HG02885 (cell line): ENCODE measurements around the gene HES3.

Experiments used
- ATAC-seq: cut with Tn5 transposase; IDR thresholded peaks from one replicate; pipeline ENCODE4 v1.9.1; 2021; ENCODE audit warnings: mild to moderate bottlenecking; ENCODE audit not compliant: unreplicated experiment, poor library complexity

HES3 gene

DNA sequence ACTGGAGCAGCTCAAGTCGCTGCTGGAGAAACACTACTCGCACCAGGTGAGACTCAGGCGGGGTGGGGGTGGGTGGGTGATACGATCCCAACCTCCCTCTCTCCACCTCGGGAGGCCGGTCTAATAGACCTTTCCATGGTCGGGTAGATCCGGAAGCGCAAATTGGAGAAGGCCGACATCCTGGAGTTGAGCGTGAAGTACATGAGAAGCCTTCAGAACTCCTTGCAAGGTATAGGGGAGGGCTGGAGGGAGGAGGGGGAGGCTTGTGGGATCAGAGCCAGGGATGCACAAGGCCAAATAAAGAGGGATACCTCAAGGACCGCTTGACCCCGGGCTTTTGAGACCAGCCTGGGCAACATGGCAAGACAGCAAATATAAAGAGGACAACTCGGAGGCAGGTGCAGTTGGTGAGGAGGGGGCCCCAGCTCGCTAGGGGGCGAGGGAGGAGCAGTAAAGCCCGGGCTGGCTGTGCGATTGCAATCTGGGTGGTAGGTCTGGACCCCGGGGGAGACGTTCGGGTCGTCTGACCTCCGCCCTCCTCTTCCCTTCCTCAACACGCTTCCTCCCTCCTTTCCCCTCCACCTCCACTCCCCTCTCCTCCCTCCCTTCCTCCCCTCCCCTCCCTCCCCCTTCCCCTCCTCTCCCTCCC lies 546 bp downstream of the HES3 start:
- ATAC-seq = no peak

- ATAC-seq = no peak
Measured at GRCh38 chr1:6245086-6245868, 1.3 kb downstream of the HES3 start.

- no peak for ATAC-seq
Measured at GRCh38 chr1:6245869-6246496, 2.0 kb downstream of the HES3 start.

DNA sequence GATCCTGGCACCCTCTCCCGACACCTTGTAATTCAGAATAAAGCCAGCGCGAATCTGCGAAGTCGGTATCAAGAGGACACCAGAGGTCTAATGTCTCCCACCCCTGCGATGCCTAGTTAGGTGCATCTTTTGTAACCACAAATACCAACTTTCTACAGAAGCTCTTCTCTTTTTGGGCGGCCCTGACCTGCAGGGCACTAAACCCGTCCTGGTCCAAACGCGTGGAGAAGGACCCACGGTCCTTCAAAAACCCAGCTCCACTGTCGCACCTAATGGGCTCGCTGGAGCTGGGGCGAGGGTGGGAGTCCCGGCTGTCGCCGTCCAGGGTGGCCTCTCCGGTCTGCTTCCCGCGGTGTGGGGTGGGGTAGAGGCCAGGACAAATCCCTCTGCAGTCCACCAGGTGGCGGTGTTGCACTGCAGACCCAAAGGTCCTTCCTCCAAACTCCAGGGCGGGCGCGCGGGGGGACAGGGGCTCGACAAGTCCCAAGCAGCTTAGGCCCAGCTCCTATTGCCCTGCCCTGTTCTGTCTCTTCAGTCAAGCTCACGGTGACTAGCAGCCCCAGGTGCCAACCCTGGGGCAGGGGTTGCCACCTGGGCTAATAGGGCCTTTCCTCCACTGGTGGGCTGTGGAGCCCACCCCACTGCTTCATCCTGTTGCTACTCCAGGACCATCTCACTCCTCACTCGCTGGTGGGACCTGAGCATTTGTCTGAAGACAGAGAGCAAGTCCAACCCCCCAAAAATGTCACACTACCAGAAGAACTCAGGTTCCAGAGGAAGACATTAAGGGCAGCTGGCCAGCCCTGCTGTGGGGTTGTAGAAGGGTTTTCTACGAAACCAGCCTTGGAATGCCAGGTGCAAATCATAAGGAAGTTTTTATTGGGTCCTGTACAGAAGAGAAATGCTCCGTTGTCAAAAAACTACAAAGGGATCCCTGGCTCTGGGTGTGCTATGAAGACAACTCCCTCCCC lies 2.8 kb downstream of the HES3 start:
- ATAC-seq = peak; percentile 44

- ATAC-seq = no peak
Measured at GRCh38 chr1:6247651-6248050, 3.7 kb downstream of the HES3 start.

DNA sequence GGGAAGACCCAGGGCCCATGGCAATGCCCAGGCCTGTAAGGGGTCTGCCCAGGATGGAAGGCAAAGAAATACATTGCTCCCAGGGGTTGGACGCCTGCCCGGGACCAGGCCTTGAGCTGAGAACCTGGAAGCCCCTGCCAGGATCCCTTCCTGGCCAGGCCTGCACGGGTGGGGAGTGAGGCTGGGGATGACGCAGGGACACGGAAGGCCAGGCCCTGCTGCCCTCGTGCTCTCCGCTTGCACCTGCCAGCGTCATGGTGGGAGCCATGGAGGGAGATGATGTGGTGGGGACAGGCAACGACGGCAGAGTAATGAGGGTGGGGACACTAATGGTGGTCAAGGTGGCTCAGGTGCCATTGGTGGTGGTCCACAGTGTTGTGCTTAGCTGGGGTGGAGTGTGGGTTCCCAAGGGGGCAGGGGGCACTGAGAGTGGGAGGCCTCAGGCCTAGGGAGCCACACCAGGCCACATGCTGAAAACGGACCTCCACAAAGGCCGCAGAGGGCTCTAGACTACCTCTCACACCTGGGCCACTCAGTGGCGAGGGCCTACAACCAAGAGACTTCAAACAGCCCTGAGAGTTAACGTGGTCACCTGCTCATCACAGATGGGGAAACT lies 4.3 kb downstream of the HES3 start:
- no peak for ATAC-seq

DNA sequence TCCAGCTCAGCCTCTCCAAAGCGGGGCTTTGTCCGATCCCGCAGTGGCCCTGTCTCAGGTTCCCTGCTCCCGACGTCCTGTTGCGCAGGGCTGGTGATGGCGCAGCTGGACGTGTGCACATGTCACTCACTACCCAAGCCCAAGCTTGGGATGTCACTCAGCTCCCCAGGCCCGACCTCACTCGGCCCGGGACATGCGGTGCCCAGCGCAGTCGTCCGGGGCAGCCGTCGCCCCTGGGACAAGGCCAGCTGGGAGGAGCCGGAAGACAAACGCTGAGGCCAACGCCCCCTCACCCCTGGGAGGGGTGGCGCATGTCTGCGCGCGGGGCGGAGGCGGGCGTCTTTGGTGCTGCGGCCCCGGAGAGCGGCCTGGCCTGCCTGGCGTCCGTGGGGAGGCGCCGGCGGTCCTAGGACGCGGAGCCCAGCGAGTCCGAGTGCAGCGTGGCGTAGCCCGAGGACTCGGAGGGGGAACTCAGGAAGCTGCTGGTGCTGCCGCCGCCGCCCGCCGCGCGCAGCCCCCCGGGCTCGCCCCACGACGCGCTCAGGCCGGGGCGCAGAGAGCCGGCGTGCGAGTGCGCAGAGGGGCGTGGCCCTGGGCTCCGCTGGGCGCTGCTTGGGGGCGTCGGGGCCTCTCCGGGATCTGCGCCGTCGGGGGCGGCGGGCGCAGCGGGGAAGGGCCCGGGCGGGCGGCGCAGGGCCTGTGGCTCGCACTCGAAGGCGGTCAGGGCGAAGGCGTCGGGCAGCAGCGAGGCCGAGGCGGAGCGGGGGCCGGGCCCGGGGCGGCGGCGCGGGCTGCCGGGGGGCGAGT lies 5.2 kb downstream of the HES3 start:
- ATAC-seq = no peak

DNA sequence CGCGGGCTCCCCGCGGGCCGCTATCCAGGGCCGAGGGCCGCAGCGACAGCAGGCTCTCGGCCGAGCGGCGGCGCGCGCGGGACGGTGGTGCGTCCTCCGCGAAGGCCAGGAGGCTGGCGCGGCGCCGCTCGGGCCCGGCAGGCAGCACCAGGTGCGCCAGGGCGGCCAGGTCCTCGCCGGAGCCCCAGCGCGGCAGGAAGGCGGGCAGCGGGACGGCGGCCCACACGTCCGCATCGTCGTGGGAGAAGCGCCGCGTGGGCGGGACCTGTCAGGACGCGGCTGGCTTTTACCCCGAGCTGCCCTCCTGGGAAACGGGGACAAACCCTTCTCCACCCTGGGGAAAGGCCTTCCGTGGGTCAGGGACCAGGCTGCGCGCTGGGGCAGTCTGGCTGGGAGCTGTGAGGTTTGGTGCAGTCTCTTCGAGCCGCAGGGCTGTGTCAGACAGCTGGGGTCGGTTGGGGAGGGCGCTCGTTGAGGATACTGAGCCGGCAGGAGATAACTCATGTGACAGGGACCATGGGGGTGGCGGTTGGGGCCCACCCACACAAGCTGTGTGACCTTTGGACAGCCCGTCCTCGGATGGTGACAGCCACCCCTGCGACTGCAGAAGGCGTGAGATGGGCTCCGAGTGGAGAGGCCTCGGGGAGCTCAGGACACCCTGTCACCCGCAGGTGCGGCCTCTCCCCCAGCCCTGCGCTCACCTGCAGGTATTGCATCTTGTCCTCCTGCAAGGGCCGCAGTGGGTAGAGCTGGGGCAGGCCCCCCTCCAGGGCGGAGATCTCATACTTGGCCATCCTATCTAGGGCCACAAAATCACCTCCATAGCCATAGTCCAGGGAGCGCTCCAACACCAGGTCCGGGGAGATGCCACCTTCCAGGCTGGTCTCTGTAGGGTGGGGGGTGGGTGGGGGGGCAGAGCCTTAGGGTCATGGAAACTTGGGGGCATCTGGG lies 6.0 kb downstream of the HES3 start:
- no peak for ATAC-seq

- ATAC-seq = no peak
Measured at GRCh38 chr1:6251233-6251632, 7.3 kb downstream of the HES3 start.

GRCh38 chr1:6251681-6252373 lies 7.8 kb downstream of the HES3 start:
- ATAC-seq = no peak

- no peak for ATAC-seq
Measured at GRCh38 chr1:6252374-6252710, 8.4 kb downstream of the HES3 start.

DNA sequence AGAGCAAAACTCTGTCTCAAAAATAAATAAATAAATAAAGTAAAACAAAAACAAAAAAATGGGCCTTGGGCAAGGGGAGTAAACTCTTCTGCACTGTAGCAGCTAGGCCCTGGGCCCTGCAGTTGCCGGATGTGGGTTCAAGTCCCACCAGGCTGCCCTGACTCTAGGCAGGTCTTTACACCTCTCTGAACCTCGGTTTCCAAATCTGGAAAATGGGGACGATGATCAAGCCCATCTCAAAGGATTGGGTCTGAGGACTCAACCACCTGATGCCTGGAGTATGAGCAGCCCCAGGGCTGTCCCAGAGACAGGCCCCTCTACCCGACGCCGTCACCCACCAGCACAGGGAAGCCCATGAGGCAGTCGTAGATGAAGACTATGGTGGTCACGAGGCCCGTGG lies 9.4 kb downstream of the HES3 start:
- no peak for ATAC-seq

GRCh38 chr1:6254691-6255090 lies 10.7 kb downstream of the HES3 start:
- ATAC-seq = no peak

GRCh38 chr1:6256645-6257044 lies 12.7 kb downstream of the HES3 start:
- no peak for ATAC-seq

DNA sequence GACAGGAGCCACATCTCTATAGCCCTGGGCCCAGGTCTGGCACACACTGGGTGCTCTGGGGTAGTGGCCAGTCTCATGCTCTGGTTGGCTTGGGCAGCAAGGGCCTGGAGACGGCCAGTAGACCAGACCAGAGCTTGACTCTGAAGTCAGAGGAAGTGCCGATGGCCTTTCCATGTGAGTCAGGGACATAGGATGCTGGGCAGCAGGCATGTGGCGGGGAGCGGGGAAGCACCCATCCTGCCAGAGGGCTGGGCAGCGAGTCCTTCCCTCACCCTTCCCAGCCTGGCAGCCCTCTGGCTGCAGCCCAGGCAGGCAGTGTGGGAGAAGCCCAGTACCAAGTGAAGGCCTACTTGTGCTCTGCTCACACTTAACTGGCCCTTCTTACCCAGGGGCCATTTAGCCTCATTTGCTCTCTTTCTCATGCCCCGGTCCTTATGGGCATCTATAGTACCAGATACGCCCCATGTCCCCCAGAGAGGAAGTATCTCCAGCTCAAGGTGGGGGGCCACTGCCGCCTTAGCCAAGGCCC lies 13.6 kb downstream of the HES3 start:
- ATAC-seq = no peak

GRCh38 chr1:6258675-6259074 lies 14.7 kb downstream of the HES3 start:
- ATAC-seq = no peak
